AG04450 (cell line): ENCODE data around the gene SPATA21. TPM values are rescaled to one million over a fixed set of nuclear protein-coding genes. Genes with fewer than 3 reads are reported as not detected.

Experiments
- CTCF ChIA-PET: fragments of 300-600, 350-600 bp; formaldehyde crosslinking; extraction: SDS; loops from one replicate; lab custom pipeline; 2022; ENCODE audit warnings: antibody characterized with exemption, inconsistent platforms; lab: Charles Lee
- POLR2A ChIA-PET: fragments of 350-600 bp; formaldehyde crosslinking; extraction: SDS; loops from one replicate; lab custom pipeline; 2021; ENCODE audit warnings: antibody characterized with exemption, inconsistent platforms; lab: Yijun Ruan, JAX
- DNase-seq: peaks from one replicate; pipeline ENCODE4 v3.0.0-alpha.2; 2011; ENCODE audit warnings: low read depth, low spot score
- H3K27ac ChIP-seq: one replicate; pipeline ENCODE4 v1.5.1; 2012; ENCODE audit warnings: low read depth, low read length, control low read depth
- H3K27me3 ChIP-seq: one replicate; pipeline ENCODE4 v1.6.0; 2012; ENCODE audit warnings: low read length; ENCODE audit not compliant: control insufficient read depth, insufficient read depth
- H3K4me3 ChIP-seq: 2 replicates; pipeline ENCODE4 v1.5.1; 2011; ENCODE audit warnings: mild to moderate bottlenecking, low read depth, low read length, control low read depth
- H3K9me3 ChIP-seq: 2 replicates; pipeline ENCODE4 v1.5.1; 2012; ENCODE audit warnings: low read length; ENCODE audit not compliant: control insufficient read depth, insufficient read depth
- polyA plus RNA-seq: library from polyadenylated mRNA; depleted of rRNA; stranded (reverse); fragments of >200 nt; gene quantifications from 2 replicates; pipeline ENCODE4 v1.2.3, GENCODE V29; 2011
- TF ChIP-seq, protein P1 (sequence below): IDR thresholded peaks from 2 replicates; pipeline ENCODE4 v1.5.1; 2011; ENCODE audit warnings: low read depth, low read length, control low read depth, inconsistent platforms

SPATA21 gene
- polyA plus RNA-seq, 1 experiment, result 0.04 TPM

DNA sequence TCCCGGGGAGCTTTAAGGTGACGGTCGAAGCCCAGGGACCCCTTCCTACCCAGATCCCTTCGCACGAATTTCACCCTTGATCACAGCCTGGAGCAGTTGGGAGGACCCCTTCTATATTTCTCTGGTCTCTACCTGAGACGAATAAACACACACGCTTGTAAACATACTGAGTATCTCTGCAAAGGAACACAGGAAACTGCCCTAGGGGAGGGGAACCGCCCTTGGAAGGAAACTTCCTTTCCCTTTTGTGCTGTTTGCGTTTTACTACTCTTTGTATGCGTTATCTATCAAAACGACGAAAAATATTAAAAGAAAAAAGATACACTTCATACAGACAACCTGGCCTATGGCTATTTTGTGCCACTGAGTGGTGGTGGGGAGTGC, 4.0 kb upstream of the SPATA21 start:
- DNase-seq, result no peak
- TF ChIP-seq, protein P1, sequence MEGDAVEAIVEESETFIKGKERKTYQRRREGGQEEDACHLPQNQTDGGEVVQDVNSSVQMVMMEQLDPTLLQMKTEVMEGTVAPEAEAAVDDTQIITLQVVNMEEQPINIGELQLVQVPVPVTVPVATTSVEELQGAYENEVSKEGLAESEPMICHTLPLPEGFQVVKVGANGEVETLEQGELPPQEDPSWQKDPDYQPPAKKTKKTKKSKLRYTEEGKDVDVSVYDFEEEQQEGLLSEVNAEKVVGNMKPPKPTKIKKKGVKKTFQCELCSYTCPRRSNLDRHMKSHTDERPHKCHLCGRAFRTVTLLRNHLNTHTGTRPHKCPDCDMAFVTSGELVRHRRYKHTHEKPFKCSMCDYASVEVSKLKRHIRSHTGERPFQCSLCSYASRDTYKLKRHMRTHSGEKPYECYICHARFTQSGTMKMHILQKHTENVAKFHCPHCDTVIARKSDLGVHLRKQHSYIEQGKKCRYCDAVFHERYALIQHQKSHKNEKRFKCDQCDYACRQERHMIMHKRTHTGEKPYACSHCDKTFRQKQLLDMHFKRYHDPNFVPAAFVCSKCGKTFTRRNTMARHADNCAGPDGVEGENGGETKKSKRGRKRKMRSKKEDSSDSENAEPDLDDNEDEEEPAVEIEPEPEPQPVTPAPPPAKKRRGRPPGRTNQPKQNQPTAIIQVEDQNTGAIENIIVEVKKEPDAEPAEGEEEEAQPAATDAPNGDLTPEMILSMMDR, result no peak
- peaks cover 6% of the 10 kb centered on the region; the same call in 1 of the 2 replicates for H3K9me3 ChIP-seq
- ChIA-PET CTCF (interaction anchor here (0.6 to 2.4 kb wide), 7 partner anchors 11 to 180 kb away, joined by 3 to 28 read pairs (median 7); no protein-coding TSS in a partner anchor), POLR2A (interaction anchor here (0.7 kb wide), 1 partner anchor 65 kb away, joined by 4 read pairs; no protein-coding TSS in a partner anchor)
- peak overlapping the region; percentile 99 for H3K4me3 ChIP-seq
- no peaks in the 10 kb centered on the region for H3K27me3 ChIP-seq
- H3K27ac ChIP-seq, result peak overlapping the region; percentile 82

DNA sequence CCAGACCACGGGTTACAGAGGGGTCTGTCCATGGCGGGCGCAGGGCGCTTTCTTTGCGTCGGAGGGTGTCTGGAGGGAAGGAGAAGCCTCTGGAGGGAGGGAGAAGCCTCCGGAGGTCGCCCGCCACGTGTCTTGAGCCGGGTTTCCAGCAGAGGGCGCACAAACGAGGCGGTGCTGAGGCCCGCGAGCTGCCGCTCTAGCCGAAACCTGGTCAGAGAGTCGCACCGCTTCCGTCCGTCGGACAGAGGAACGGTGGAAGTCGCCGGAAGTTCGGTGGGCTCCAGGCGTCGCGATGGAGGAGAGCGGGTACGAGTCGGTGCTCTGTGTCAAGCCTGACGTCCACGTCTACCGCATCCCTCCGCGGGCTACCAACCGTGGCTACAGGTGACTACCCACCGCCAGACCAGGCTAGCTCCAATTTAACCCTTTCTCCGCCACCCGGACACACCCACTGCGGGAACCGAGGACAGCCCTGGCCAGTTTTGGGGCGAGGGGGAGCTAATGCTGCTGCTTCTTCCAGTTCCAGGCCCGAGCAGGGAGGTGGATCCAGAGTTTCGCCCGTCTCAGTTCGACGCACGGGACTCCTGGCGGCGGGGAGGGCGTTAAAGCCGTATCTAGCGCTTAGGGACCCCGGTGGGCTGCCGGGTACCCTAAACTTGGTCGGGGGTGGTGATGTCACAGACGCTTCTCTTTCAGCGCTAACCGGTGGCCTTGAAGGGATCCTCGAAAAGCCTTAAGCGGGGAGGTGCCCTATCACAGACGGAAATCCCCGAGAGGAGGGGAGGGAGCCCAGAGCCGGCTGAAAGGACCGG, 3.5 kb upstream of the SPATA21 start, which contains the start of gene NECAP2:
NECAP2 (plus strand) TSS at position 255 of the 812 bp plus-strand sequence; CDS start at position 293, 38 bp downstream.
- TF ChIP-seq, protein P1, result peak; percentile 72
- CTCF ChIA-PET, result interaction anchor here (0.6 to 2.4 kb wide), 22 partner anchors 9 to 180 kb away, joined by 3 to 28 read pairs (median 4); no protein-coding TSS in a partner anchor
- DNase-seq, result peak; percentile 85
- Histone ChIP-seq H3K9me3 (peaks cover 6% of the 10 kb centered on the region; the same call in 1 of the 2 replicates), H3K4me3 (peak within 1 kb of the TSS; percentile 99), H3K27me3 (no peaks in the 10 kb centered on the region), H3K27ac (peak within 1 kb of the TSS; percentile 82)
- POLR2A ChIA-PET, result interaction anchor here (0.6 to 1.1 kb wide), 3 partner anchors 12 to 73 kb away, joined by 3 to 5 read pairs (median 3); no protein-coding TSS in a partner anchor

DNA sequence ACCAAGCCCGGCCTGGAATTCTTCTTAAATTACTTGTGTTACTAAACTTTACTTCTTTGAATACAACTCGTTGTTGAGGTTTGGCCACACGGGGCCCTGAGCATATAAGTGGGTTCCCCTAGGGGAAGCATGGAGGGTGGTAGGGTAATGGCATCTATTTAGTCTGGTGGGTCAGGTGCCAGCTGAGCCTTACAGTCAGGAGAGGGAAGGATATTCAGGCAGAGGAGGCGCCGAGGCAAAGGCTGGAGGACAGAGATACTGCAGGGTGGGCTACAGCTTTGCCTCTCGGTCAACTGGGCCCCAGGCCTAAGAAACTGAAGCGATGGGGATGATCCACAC, 2.9 kb upstream of the SPATA21 start:
- peak overlapping the region; percentile 21 for H3K27ac ChIP-seq
- ChIA-PET POLR2A (interaction anchor here (0.6 to 1.1 kb wide), 3 partner anchors 13 to 74 kb away, joined by 3 to 5 read pairs (median 3); no protein-coding TSS in a partner anchor), CTCF (interaction anchor here (0.6 to 2.4 kb wide), 20 partner anchors 10 to 77 kb away, joined by 3 to 28 read pairs (median 5); no protein-coding TSS in a partner anchor)
- H3K9me3 ChIP-seq, result peaks cover 6% of the 10 kb centered on the region; the same call in 1 of the 2 replicates
- TF ChIP-seq, protein P1, result no peak
- no peak for DNase-seq
- no peaks in the 10 kb centered on the region for H3K27me3 ChIP-seq
- peak overlapping the region; percentile 36; the same call in 1 of the 2 replicates for H3K4me3 ChIP-seq

DNA sequence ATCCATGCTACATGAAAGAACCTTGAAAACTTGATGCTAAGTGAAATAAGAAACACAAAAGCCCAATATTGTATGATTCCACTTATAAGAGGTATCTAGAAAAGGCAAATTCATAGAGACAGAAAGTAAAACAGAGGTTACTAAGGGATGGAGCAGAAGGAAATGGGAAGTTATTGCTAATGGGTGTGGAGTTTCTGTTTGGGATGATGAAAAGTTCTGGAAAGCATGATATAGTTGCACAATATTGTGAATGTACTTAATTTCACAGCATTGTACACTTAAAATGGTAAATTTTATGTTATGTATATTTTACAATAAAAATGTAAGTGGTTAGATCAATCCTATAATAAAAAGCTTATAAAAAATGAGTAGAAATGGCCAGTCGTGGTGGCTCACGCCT, 1.7 kb upstream of the SPATA21 start:
- no peak for DNase-seq
- TF ChIP-seq, protein P1, result no peak
- POLR2A ChIA-PET, result no interaction called here
- CTCF ChIA-PET, result interaction anchor here (0.7 to 1.3 kb wide), 3 partner anchors 11 to 904 kb away, joined by 4 to 9 read pairs (median 5); no protein-coding TSS in a partner anchor
- no peaks in the 10 kb centered on the region for H3K27me3 ChIP-seq
- no peak overlapping the region for H3K27ac ChIP-seq
- H3K4me3 ChIP-seq, result no peak overlapping the region
- peaks cover 6% of the 10 kb centered on the region; the same call in 1 of the 2 replicates for H3K9me3 ChIP-seq
